Ectodermal cell (in vitro differentiated cells): ENCODE measurements around the gene ITPR3.

ENCODE experiments used
- H3K27ac ChIP-seq: 2 replicates; pipeline ENCODE4 v1.7.0; 2013; ENCODE audit warnings: mild to moderate bottlenecking, low read depth, low read length; ENCODE audit not compliant: insufficient read depth, poor library complexity, severe bottlenecking
- H3K27me3 ChIP-seq: 2 replicates; pipeline ENCODE4 v1.7.0; 2013; ENCODE audit warnings: mild to moderate bottlenecking, low read length; ENCODE audit not compliant: insufficient read depth, control insufficient read depth, poor library complexity, severe bottlenecking
- H3K36me3 ChIP-seq: one replicate; pipeline ENCODE4 v1.7.0; 2013; ENCODE audit warnings: low read length; ENCODE audit not compliant: control insufficient read depth, insufficient read depth
- H3K4me1 ChIP-seq: one replicate; pipeline ENCODE4 v1.7.0; 2013; ENCODE audit warnings: low read length; ENCODE audit not compliant: control insufficient read depth, insufficient read depth
- H3K4me3 ChIP-seq: 2 replicates; pipeline ENCODE4 v1.7.0; 2013; ENCODE audit warnings: low read depth, low read length, control low read depth; ENCODE audit not compliant: insufficient read depth
- H3K9me3 ChIP-seq: 2 replicates; pipeline ENCODE4 v1.7.0; 2013; ENCODE audit warnings: mild to moderate bottlenecking, low read length, moderate library complexity; ENCODE audit not compliant: control insufficient read depth
- WGBS, 2 experiments: methylation state at CpG; one replicate each; pipeline ENCODE4 v1.1.7; 2013; ENCODE audit warnings: missing lambda C conversion rate in 2 of 2; 5-methylcytosine and 5-hydroxymethylcytosine counted together

The ITPR3 gene

DNA sequence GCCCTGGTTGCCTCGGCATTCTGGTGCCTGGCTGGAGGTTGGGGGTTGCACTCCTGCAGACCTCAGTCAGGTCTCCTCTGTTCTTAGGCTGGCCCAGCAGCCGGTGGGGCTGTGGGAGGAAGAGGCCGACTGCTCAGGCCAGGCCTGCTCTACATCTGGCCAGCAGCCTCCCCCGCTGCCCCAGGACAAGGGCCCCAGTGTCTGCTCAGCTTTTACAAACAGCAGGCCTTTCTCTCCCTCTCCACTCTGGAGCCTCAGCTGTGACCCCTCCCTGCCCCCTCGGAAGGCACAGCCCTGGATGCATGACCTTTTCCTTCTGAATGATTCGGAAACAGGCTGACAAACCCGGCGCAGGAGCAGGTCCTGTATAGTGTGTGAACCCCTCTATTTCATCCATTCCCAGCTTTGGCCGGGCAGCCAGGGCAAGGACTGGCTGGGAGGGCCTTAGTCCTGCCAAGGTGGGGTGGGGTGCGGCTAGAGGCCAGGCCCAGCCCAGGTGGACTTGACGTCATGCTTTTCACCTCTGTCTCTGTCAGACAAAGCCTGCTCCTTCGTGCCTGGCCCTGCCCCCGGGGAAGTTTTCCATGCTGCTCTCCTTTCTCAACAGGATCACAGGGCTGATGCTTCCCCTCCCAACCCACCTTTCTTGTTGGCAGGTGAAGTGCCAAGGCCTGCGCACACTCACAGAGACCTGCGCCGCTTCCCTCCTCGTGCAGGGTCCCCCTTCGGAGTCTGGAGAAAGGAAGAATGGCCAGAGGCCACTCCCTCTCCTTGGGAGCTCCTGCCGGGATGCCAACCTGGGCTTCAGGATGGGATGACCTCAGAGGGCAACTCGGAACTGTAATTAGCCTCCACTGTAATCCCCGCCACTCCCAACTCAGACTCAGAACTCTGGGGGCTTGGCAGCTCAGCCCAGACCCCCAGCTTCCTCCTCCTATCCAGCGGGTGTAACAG is 10.1 kb upstream of the ITPR3 start:
- no peaks in the 10 kb centered on the region for H3K9me3 ChIP-seq
- H3K36me3 ChIP-seq: no peaks in the 10 kb centered on the region
- H3K4me3 ChIP-seq: no peak overlapping the region
- peak overlapping the region; percentile 71 for H3K27ac ChIP-seq
- 47 to 55% methylated on average over 22 of the region's 22 CpGs for WGBS, 2 experiments
- peaks cover 38% of the 10 kb centered on the region for H3K4me1 ChIP-seq
- H3K27me3 ChIP-seq: peaks cover 4% of the 10 kb centered on the region

DNA sequence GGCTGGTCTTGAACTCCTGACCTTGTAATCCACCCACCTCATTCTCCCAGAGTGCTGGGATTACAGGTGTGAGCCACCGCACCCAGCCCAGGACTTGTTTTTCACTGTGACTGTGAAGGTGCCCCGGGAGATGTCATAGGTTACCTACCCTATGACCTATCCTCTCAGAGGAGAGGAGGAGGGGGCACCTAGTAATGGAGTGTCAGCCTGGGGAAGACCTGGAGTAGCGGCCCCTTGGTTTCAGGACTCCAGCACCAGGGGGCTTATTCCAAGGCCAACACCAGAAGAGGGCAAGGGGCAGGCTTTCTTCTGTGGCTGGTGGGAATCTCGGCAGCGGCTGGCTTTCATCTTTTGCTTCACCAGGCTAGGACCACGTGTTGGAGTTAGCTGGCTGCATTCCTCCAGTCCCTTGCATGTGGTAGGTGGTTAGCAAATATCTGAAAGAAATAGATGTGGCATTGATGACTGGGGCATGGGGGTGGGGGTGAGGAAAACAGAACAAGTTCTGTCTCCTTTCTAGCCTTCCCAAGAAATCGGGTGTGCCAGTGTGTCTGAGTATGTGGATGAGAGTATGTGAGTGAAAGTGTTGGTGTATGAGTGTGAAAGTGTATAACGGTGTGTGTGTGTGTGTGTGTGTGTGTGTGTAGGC is 7.9 kb upstream of the ITPR3 start:
- no peaks in the 10 kb centered on the region for H3K27me3 ChIP-seq
- WGBS, 2 experiments: 85% methylated on average over 8 of the region's 8 CpGs
- no peaks in the 10 kb centered on the region for H3K9me3 ChIP-seq
- H3K4me1 ChIP-seq: peaks cover 28% of the 10 kb centered on the region
- H3K27ac ChIP-seq: no peak overlapping the region
- H3K4me3 ChIP-seq: no peak overlapping the region
- H3K36me3 ChIP-seq: no peaks in the 10 kb centered on the region

DNA sequence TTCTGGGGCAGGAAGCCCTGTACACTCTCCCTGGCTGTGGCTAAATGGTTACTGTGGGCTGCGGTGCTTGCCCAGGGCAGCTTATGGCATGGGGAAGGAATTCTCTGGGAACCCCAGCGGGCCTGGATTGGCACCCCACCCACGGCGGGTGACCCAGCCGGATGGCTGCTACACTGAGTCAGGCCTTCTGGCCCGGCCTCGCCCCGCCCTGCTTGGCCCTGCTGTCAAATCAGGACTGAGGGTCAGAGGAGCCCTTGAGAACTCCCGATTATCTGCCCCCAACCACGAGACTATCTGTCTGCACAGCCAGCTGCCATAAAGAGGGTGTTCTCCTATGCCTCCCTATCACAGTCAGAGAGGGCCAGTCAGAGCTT is 7.3 kb upstream of the ITPR3 start:
- no peak overlapping the region for H3K27ac ChIP-seq
- no peaks in the 10 kb centered on the region for H3K9me3 ChIP-seq
- peaks cover 3% of the 10 kb centered on the region for H3K27me3 ChIP-seq
- H3K36me3 ChIP-seq: no peaks in the 10 kb centered on the region
- no peak overlapping the region for H3K4me3 ChIP-seq
- 88 to 91% methylated on average over 10 of the region's 10 CpGs for WGBS, 2 experiments
- peaks cover 28% of the 10 kb centered on the region for H3K4me1 ChIP-seq

DNA sequence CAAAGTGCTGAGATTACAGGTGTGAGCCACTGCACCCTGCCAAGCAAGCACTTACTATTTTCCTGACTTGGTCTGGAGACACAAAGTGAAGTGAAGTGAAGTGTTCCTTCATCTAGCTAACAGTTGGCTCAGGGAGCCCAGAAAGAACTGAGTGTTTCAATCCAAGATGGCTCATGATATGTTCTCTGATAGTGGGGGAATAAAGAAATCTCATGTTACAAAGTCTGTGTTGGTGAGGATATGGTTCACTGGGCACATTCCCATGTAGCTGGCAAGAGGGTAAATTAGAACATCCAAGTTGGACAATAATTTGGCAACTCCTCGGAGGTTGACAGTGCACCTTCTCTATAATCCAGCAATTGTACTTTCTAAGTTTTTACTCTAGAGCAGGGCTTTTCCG is 5.0 kb upstream of the ITPR3 start:
- 84 to 93% methylated on average over 2 of the region's 2 CpGs for WGBS, 2 experiments
- peaks cover 27% of the 10 kb centered on the region for H3K27me3 ChIP-seq
- no peak overlapping the region for H3K4me3 ChIP-seq
- no peaks in the 10 kb centered on the region for H3K9me3 ChIP-seq
- H3K27ac ChIP-seq: no peak overlapping the region
- no peaks in the 10 kb centered on the region for H3K36me3 ChIP-seq
- peaks cover 16% of the 10 kb centered on the region for H3K4me1 ChIP-seq

DNA sequence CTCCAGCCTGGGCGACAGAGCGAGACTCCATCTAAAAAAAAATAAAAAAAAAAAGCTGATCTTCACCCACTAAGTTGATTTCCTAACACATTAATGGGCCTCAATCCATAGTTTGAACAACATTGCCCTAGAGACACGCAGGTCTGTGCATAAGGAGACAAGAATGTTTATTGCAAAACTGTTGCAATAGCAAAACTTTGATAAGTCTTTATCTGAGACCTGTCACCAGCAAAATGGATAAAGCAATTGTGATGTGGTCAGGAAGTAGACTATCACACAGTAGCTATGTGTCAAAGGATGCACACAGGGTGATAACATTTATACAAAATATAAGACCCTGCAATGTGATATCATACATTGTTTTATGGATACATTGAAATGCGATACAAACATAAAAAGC is 4.2 kb upstream of the ITPR3 start:
- H3K36me3 ChIP-seq: no peaks in the 10 kb centered on the region
- no peak overlapping the region for H3K4me3 ChIP-seq
- no peaks in the 10 kb centered on the region for H3K9me3 ChIP-seq
- H3K27me3 ChIP-seq: peaks cover 35% of the 10 kb centered on the region
- peaks cover 16% of the 10 kb centered on the region for H3K4me1 ChIP-seq
- WGBS, 2 experiments: 95 to 100% methylated on average over 3 of the region's 4 CpGs
- H3K27ac ChIP-seq: no peak overlapping the region

DNA sequence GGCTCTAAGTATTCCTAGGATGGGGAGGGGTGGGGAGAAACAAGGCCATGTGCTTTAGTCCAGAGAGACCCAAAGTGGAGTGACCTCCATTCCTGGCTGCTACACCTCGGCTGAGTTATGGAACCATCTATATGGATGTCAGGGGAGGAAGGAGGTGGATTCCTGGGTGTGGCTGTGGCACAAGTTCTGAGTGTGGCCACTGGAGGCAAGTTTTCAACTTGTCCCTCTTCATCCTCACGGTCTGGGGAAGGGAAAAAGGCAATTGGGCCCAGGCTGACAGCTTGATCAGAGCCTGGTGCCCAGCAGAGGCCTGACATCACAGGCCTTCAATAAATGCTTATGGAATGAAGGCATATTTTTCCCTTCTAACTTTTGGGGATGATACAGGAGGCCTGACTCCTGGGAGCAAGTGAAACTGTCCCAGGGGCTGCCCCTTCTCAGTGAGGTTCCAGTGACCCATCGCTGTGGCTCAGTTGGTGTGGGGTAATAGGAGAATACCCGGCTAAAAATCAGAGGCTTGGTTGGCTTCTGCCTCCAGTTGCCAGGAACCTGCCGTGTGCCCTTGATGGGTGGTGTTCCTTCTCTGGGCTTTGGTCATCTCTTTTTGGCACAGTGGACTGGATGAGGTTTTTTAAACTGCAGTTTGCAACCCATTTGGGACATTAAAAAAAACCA is 1.8 kb upstream of the ITPR3 start:
- Histone ChIP-seq H3K4me1 (peaks cover 21% of the 10 kb centered on the region), H3K27ac (no peak overlapping the region), H3K36me3 (no peaks in the 10 kb centered on the region), H3K9me3 (no peaks in the 10 kb centered on the region), H3K27me3 (peaks cover 46% of the 10 kb centered on the region), H3K4me3 (no peak overlapping the region)
- 61 to 64% methylated on average over 5 of the region's 5 CpGs for WGBS, 2 experiments

DNA sequence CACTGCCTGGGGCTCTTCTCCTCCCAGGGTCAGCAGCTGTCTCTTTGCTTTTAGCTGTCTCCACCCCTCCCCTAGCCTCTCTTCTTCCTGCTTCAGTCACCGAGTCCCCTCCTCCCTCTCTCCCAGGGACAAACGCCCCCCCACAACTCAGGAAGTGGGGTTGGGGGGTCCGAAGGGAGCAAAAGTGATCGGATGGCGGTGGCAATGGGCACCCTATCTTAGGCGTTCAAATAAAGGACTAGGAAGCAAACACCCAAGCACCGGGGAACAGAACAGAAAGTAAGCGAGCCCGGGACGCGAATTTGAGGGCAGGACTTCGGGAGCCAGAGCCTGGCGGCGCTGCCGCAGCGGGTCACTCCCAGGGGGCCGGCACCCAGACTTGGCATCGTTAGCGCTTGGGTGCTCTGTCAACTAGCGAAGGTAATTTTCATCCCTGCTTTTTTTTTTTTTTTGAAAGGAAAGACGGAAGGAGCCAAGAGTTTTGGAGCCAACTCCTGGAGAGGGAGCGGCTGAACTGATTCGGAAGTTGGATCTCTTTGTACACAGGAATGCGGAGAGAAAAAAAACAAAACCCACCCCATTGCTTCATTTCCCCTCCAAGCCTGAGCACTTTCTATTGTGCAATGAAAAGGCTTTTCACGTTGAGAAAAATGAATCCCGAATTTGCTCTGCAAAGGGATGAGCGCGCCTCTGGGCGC is 815 bp upstream of the ITPR3 start:
- H3K4me3 ChIP-seq: peak overlapping the region; percentile 42
- no peaks in the 10 kb centered on the region for H3K36me3 ChIP-seq
- peaks cover 46% of the 10 kb centered on the region for H3K27me3 ChIP-seq
- H3K9me3 ChIP-seq: no peaks in the 10 kb centered on the region
- WGBS, 2 experiments: 0% methylated on average over 28 to 29 of the region's 29 CpGs
- peaks cover 21% of the 10 kb centered on the region for H3K4me1 ChIP-seq
- H3K27ac ChIP-seq: no peak overlapping the region

DNA sequence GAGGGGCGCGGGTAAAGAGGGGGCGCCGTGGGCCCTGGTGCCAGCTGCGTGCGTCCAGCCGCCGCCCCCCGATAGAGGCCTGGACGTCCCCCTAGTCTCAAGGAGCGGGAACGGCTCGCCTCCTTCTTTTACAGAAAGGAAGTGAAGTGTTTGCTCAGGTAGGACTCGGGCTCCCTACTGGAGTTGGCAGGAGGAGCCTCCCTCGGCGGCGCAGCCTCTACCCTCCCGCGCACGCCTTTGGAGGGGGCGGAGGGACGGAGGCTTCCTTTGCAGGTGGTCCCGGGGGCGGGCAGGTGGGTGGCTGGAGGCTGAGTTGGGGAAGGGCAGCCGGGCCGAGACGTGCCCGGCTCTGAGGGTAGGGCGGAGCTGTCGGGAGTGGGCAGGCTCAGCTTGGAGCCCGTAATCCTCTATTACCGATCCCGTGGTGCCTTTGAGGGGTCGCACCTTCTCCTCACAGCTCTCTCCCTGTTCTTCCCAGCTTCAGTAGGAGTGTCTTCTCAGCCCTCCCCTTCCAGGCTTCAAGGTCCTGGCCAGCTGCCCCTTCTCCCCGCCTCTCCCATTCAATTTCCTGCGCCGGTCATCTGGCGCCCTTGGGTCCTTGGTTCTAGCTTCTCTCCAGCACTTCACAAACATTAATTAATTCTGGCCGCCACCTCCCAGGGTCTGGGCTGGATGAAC is 728 bp downstream of the ITPR3 start:
- Histone ChIP-seq H3K4me1 (peaks cover 24% of the 10 kb centered on the region), H3K27ac (no peak overlapping the region), H3K9me3 (no peaks in the 10 kb centered on the region), H3K36me3 (no peaks in the 10 kb centered on the region), H3K4me3 (peak overlapping the region; percentile 37), H3K27me3 (peaks cover 46% of the 10 kb centered on the region)
- 5 to 6% methylated on average over 39 of the region's 39 CpGs for WGBS, 2 experiments

DNA sequence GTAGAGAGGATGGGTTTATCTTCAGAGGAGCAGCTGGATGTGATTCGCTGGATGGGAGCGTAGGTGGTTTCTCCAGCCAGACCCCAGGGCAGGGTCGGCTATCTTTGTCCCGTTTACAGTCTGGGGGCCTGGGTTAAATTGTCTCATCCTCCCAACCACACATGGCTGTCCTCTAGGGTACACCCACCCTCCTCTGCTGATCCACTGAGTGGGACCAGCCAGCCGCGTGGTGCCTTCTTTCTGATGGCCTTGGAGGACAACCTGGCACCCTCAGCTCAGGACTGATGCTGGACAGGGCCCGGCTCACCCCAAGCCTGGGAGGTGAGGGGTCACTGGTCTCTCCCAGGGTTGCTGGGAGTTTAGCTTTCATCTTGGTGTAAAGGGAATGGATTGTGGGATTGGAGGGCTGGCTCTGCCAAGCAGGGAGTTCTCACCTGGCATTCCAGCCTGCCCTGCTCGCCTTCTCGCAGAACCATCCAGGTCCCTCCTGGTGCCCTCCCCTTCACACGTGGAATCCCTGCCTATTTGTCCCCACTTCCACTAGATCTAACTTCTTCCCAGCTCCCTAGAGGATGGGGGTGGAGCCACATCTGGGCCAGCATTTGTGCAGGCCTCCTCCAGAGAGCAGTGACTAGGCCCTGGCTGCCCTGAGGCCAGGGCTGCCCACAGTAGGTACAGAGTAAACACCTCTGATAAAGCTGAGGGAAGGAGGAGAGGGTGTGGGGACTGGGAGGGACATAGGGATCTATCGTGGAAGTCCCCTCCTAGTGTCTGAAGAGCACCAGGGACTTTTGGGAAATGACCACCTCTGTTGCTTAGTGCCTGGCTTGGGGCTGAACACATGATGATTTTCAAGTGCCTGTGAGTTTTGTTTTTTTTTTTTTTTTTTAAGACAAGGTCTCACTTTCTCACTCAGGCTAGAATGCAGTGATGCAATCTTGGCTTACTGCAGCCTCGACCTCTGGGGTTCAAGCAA is 1.6 kb downstream of the ITPR3 start:
- H3K27ac ChIP-seq: no peak overlapping the region
- peaks cover 28% of the 10 kb centered on the region for H3K4me1 ChIP-seq
- peaks cover 46% of the 10 kb centered on the region for H3K27me3 ChIP-seq
- no peaks in the 10 kb centered on the region for H3K9me3 ChIP-seq
- 69 to 71% methylated on average over 12 of the region's 12 CpGs for WGBS, 2 experiments
- H3K4me3 ChIP-seq: no peak overlapping the region
- no peaks in the 10 kb centered on the region for H3K36me3 ChIP-seq
